GM19324 (cell line): ENCODE results near the gene KCNQ1.

Source experiments
- ATAC-seq: cut with Tn5 transposase; IDR thresholded peaks from one replicate; pipeline ENCODE4 v1.9.1; 2021; ENCODE audit warnings: mild to moderate bottlenecking, moderate library complexity; ENCODE audit not compliant: unreplicated experiment, low FRiP score

Gene KCNQ1

DNA sequence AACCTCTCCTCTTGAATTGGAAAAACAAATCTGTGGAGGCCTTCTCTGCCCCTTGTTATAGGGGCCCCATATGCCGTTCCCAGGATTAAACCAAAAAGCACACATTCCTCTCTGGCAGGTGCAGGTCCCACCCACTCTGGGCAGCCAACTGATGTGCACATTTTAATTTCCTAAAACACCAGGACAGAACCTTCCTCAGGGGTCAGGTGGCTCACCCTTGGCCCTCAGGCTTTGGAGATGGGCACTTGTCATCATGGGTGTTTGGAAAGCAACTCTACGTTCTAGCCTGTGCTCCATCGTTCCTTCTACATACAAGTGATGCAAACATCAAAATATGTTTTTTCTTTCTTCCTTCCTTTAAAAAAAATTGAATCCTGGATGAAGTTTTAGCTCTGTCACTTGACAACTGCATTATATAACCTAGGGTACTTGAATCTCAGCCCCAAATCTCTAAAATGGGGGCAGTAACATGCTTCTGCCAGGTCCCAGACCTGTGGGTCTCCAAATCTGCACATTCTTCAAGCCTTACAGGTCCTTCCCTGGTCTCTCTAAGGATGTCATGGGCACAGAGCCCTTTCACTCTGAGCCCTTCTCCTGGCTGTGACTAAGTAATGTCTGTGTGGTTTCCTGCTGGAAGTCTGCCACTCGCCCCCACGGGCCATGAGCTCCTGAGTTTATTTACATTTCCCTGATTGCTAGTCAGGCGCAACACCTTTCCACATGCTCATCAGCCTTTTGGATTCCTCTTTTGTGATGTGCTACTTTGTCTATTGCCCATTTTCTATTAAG, 211.2 kb downstream of the KCNQ1 start:
- ATAC-seq: no peak

DNA sequence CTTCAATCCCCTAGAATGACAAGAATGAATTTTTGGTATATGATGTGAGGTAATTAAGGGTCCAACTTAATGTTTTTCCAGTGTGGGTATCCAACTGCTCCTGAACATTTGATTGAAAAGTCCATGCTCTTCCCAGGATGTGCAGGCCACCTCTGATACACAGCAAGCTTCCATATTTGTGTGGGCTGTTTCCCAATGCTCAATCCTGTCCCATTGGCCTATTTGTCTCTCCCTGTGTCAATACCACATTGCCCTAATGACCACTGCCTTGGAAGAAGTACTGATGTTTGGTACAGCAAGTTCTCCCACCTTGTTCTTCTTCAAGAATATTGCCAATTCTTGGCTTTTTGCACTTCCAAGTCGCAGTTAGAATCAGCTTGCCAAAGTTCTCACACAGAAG, 212.1 kb downstream of the KCNQ1 start:
- ATAC-seq: no peak

DNA sequence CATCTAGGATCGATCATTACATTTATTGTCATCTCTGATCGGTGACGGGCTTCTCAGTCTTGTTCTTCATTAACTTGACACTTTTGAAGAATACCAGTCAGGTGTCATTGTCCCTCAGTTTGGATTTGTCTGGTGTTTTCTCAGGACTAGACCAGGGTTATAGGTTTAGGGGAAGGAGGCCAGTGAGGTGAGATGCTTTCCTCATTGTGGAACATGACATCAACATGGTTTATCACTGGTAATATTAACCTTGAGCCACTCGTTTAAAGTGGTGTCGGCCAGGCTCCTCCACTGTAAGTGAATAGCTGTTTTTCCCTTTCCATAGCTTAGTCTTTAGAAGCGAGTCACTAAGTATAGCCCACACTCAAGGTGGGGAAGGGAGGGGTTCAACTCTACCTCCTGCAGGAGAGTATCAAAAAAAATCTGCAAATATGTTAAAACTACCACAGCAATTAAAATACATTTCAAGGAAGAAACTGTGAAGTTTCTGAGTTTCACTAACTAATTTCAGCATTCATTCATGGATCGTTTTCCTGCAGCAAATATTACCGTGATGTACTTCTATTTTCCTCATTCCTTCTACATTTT, 213.0 kb downstream of the KCNQ1 start:
- no peak for ATAC-seq

DNA sequence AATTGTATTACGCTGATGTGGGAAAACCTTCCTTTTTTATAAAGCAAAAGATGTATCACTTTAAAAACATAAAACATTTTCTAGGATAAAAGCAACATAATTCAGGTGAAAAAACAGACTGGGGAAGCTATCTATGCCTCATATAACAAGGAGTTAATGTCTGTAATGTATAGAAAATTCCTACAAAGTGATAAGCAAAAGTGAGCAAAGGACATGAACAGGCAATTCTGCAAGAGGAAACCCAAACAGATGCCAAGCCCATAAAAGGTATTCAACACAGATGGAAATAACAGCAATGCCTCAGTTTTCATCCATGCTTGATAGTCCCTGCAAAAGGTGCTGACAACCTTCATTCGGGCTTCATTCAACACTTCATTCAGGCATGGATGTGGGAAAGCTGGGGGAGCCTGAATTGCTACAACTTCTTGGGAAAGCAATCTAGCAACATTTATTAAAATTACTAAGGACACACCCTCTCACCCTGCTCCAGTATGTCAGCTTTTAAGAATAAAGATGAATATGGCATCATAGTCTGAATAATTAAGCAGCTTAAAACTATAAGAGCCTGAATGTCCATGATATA, 215.6 kb downstream of the KCNQ1 start:
- no peak for ATAC-seq

DNA sequence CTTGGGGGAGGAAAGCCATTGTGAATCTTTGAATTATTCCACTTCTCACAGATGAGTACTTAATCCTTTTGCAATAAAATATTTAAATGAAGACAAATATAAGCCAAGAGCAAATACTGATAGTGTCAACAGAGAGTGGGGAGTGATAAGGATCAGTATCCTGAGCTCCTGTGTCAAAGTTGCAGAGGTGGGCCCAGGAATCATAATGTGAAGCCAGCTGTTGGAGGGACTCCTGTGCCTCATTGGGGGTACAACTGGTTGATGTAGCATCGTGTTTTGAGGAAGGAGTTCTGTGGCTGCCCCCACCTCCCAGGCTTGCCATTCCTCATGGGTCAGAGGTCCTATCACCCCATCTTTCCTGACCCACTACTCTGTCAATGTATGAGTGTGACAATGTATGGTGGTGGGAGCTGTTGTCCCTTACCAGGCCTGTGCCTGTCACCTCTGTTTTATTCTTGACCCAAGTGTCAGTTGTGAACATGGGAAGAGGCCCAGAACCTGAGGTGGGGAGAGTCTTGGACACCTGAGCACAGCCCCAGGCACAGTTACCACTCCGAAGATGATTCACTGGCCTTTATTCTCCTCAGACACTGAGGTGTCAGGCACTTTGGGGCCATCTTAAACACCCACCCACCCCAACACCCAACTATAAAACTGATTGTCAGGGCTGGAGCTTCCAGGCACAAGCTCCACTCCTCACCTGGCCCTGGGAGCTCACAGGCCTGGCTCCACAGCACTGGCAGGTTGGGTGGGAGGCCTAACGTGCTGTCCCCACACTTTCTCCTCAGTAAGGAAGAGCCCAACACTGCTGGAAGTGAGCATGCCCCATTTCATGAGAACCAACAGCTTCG, 216.6 kb downstream of the KCNQ1 start:
- no peak for ATAC-seq

DNA sequence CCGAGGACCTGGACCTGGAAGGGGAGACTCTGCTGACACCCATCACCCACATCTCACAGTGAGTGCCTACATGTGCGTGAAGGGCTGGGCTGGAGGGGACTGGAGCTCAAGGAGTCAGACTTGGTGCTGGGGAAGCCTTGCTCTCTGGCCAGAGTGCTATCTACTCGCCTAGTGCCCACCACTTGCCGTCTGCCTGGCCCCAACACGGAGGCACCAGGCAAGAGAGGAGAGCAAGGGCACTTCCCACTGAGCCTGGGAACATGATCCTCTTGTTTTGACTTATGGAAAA, 217.2 kb downstream of the KCNQ1 start:
- ATAC-seq: no peak

DNA sequence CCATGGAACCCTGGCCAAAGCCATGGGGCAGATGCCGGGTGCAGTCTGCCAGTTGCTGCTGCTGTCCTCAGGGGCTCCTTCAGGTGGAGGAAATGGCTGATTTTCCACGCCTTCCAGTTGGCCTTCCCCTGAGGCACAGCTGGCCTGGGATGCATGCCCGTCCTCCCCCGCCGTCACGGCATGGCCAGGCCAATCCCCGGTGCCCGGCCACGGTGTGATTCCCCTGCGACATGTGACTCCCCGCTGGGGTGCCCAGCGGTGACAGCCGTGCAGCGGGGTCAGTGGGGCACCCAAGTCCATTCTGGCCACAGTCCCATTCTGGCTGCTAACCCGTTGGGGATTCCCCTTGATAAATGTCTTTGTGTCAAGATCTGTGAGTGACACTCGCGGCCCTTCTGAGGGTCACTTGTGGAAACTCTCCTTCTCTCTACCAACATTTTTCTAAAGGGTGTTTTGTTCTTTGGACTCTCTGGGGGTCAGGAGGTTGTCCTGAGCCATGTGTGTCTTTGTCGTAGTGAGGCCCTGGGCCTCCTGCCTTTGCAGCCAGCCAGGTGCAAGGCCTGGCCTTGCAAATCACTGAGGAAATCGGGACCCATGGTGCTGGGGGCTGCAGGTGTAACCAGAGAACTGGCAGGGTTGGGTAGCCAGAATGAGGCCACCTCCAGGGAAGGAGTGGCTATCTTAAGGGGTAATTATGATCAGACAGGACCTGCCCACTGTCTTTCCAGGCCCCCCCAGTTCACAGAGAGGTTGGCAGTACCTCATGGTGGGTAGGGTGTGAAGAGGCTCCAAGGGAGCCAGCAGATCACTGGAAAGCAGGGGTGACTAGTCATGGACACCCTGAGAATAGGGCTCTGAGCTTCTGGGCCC, 217.9 kb downstream of the KCNQ1 start:
- no peak for ATAC-seq

DNA sequence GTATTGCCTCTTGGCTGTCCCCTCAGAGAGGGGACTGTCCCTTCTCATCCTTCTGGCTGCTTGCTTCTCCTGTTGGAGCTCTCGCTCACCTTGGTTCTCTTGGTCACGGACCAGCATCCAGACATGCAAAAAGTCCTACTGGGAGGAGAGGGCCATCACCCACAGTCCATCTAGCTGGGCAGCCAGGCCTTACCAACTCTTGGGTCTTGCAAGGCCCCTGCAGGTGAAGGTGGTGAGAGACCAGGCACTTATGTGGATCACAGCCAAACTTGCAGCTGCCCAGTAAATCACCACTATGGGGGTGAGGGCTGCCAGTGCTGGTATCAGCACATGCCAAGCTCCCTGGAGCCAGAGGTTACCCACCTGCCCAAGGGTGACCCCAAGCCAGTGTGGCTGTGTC, 218.7 kb downstream of the KCNQ1 start:
- ATAC-seq: no peak

DNA sequence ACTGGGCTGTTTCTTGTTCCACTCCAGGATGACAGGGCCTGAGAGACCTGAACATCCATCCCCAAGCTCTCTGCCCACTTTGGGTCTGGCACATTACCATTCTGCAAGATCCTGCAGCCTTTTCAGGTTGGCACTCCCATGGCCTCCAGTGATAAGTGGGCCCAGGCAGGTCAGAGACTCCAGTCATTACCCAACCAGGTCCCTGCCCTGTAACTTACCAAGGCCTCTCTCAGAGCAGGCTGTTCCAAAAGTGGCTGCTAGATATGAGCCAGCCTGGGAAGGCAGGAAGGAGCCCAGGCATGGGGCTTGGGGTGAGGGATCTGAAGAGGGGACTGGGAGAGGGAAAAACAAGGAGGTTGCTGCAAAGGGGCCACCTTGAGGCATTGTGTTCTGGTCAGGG, 219.1 kb downstream of the KCNQ1 start:
- no peak for ATAC-seq

DNA sequence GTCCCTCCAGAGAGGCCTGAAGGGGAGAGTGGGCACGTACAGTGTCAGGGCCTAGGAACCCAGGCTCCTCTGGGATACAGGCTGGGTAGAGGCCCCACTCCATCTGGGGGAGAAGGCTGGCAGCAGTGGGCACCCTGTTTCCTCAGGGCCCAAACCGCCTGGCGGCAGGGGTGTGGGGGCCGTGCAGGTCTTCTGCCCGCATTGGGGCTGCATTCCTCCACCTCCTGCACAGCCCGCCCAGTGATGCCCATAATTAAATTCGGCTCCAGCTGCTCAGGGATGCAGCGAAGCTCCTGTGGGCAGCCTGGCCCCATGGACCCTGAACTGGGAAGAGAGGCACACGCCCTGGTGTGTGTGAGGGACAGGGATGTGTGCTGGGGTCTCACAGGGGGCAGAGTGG, 219.6 kb downstream of the KCNQ1 start:
- ATAC-seq: no peak

DNA sequence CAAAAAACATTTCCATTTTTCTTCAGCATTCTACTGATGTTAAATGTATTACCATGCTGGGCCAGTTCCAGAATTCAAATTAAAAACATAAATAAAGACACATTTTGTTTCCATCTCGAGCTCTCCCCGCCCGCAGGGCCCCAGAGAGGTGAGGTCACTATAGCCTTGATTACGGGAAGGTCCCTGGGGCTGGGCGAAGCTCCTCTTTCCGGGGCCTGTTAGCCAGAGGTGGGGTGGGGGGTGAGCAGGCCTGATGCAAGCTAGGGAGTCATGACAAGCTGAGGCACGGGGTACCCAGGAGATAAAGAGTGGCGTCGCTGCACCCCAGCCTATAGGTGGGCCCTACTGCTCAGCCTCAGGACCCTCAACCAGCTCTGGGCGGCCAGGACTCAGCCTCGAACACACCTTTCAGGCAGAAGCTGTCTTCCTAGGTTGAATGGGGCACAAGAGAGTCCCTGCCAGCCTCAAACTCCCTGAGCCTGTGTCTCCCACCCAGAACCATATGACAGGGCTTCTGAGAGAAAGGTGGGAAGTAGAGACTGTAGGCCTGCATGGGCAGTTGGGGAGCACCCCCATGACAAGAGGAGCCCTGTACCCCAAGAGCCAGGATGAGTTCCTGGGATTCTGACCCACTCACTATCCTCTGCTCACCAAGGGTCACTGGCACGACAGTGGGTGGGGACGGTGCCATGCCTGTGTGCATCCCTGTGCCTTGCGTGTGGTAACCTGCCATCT, 220.2 kb downstream of the KCNQ1 start:
- ATAC-seq: no peak

DNA sequence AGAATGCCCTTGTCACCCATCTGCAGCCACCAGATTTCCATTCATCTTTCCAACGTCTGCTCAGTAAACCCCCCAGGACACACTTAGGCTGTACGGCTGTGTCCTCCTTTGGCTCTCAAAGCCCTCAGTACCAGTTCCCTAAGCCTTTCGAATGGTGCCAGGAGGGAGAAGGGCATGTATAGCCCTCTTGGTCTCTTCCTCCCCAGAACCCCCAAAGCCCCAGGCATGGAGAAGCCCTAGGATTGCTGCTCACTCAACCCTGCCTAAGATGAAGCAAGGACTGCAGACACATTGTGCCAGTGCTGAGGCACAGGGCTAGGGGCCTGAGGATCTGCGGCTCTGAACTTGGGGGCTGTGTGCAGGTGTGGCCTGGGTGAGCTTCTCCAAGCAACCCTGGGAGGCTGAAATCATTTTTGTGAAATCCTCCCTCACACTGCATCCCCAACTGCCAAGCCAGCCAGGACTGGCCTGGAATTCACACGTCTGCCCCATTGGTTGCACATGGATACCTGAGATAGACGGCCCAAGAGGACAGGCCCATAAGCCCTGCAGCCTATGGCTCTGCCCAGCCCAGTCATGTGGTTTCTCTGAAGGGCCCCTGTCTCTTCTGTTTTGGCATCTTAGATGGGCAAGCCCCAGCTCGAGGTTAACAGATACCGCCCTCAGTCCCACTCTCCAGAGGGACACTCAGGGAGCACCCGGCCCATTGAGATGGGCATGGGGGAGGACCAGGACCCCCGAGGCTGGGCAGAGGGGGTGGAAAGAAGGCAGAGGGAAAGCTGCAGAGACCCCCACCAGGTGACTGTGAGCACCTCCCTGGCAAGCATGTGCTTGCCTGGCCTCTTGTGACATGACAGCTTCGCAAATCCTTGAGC, 221.0 kb downstream of the KCNQ1 start:
- ATAC-seq: no peak

DNA sequence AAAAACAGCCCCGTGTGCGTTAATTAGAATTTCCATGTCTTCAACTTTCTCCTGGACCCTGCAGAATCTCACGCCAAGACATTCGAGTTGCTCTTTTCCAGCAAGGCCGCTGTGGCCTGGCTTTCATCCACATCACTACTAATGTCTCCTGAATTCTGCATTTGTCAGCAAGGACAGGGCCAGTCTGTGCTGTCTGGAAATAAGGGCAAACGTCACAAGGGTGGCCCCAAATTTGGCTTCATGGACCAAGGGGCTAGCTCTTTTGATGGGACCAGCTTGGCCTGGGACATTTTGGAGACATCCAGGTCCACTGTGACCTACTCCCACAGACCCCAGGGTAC, 221.6 kb downstream of the KCNQ1 start:
- ATAC-seq: no peak

DNA sequence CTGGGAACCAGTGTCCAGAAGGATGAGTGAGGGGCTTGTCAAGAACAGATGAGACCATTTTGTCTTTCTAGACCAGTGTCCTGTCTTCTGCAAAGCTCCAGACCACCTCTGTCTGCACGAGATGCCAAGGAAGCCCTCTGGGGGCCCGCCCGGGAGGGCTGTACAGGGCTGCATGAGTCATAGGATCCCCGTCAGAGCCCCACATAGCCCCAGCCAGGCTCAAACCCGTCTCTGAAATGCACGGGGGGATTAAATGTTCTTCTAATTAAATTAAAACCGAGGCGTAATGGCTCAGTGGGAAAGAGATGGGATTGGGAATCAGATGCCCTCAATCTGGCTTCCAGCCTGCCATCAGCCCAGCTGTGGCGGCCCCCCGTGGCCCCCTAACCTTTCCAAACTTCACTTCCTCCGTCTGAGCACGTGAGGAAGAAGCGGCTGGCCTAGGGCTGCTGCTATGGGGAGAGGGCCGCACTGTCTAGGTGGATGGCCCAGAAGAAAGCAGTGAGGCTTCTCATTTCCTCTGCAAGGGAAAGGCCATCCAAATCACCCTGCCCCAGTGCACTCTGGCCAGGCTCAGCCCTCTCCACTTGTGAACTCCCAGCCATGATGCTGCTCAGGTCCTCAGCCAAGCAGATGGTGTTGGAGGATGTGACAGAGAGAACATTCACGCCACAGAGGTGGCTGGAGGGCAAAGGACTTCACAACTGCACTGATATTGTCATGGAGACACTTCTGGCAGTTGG, 222.2 kb downstream of the KCNQ1 start:
- ATAC-seq: no peak

DNA sequence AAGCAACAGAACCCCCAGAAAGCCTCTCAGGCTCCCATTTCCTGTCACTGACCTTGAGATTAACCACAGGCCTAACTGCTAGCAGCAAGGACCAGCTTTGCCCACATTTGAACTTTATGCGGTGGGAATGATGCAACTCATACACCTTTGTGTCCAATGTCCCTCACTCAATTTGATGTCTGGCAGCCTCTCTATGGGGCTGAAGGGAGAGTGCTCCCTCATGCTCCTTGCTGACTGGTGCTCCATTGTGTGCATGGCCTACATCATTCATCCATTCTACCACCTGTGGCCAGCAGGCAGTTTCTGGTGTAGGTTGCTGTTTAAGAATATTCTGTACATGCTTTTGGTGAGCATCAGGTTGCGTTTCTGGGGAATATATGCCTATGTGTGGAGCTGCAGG, 223.1 kb downstream of the KCNQ1 start:
- no peak for ATAC-seq

DNA sequence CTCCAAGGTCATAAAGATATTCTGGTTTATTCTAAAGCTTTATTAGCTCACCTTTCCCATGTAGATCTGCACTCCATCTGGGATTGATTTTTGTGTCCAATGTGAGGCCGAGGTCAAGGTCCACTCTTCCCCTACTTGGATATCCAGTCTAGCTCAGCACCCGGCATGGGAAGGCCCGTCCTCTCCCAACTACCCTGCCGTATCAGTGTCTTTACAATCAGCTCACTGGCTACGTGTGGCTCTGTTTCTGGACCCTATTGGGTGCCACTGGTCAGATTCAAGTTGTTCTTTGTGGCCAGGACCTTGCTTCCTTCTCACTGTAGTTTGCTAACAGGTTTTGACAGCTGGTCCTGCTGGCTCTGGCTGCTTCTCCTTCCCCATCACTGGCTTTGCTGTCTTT, 224.1 kb downstream of the KCNQ1 start:
- no peak for ATAC-seq

DNA sequence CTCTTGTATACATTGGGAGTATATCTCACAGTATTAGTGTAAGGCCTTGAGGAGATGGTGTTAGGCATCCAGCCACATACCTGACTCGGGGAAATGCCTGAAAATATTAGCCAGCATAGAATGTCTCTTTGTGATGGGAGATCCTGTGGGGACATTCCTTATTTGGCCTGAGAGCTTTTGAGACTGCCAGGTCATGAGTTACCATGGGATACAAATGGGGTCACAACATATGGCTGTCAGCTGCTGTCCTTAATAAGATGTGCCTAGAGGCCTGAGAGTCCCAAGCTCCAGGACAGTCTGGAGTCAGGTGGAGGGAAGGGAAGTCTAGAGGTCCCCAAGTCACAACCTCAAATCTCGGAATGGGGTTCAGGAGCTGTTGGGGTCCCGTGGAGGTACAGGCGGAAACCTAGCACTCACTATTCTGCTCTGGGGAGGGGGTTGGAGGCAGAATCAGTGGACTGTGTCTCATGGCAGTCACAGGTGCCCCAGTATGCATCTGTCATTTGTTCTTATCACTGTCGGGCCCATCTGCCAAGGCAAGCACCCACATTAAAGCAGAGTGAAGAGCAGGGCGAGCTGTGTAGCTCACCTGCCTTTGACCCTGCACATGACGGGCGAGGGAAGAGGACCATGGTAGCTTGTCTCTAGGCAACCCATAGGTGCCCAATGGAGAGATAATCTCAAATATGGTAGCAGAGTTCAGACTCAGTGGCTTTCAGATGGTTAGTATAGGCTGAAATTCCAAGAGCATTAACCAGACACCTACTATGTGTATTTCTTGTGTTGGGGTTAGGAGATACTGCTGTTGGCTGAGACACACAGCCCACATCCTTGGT, 225.0 kb downstream of the KCNQ1 start:
- ATAC-seq: no peak
